ENCODE measurements around the gene UNC50.
"Not testable (repeated sequence)": the region's sequence is repeated elsewhere in the genome, so short reads cannot be mapped to it uniquely, and the experiment has no call there.

UNC50 gene

GRCh38 chr2:98577313-98577712 is 31.1 kb upstream of the UNC50 start:
- DNase-seq, result no peak

DNA sequence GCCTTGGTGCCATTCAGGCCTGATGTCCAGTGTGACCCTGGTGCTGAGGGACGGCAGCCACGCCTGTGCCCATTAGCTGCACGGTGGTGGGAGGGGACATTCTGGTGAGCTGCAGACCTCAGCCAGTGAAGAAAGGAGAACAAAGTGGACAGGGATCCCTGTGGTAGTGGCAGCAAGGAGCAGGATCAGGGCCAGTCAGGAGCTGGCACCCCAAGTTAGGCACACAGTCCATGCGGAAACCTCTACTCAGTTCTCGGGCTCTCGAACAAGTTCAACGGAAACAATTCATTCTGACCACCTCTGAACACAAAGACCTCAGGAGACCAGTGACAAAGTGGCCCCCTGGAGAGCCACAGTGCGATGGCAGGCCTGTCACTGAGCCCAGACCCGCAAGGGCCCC is 30.2 kb upstream of the UNC50 start:
- no peak for DNase-seq

GRCh38 chr2:98579926-98580325 is 28.5 kb upstream of the UNC50 start:
- no peak for DNase-seq

- no peak for DNase-seq
Measured at GRCh38 chr2:98580656-98581284, 27.6 kb upstream of the UNC50 start.

DNA sequence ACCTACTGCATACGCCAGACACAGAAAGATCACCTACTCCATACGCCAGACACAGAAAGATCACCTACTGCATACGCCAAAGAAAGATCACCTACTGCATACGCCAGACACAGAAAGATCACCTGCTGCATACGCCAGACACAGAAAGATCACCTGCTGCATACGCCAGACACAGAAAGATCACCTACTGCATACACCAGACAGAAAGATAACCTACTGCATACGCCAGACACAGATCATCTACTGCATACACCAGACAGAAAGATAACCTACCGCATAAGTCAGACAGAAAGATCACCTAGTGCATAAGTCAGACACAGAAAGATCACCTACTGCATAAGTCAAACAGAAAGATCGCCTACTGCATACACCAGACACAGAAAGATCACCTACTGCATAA is 25.9 kb upstream of the UNC50 start:
- no peak for DNase-seq

GRCh38 chr2:98583276-98583675 is 25.1 kb upstream of the UNC50 start:
- no peak for DNase-seq

DNA sequence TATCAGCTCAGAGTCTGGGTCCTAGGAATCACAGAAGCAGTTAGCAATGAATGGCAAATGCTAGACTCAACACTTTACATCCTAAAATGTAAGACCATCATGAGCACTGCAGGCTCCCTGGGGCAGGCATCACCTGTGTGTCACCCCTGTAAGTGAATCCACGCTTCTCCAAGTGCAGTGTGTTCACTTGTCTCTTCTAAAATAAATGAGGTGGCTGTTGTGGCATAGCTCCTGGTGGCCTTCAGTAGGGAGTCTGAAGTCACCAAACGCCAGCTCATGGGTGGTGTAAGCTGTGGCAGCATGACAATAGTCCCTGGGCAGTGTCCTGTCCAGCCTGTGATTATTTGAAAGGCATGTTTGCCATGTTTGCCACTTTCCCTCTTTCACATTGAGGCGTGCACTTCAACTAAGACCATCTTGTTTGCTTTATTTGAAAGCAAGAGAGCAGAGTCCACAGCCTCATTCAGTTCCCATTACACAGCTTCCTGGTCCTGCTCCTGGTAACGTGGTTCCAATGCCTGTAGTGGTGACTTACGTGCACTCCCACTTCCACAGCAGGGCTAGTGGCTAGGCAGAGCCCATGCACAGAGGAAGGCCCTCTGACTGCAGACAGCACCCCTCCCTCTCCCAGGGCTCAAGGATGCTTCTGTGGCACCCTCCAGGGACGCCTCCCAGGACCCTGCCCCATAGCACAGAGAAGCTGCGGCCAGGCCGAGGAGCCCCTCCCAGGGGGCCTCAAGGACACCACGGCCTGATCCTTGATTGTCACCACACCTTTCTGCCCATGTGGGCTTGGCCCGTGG is 24.4 kb upstream of the UNC50 start:
- DNase-seq, result no peak

GRCh38 chr2:98585386-98585785 is 23.0 kb upstream of the UNC50 start:
- no peak for DNase-seq

GRCh38 chr2:98586551-98587140 is 21.7 kb upstream of the UNC50 start:
- no peak for DNase-seq

GRCh38 chr2:98588880-98589431 is 19.4 kb upstream of the UNC50 start:
- DNase-seq, result no peak

- DNase-seq, result no peak
Measured at GRCh38 chr2:98589489-98589888, 18.9 kb upstream of the UNC50 start.

- no peak for DNase-seq
Measured at GRCh38 chr2:98592565-98592964, 15.8 kb upstream of the UNC50 start.

DNA sequence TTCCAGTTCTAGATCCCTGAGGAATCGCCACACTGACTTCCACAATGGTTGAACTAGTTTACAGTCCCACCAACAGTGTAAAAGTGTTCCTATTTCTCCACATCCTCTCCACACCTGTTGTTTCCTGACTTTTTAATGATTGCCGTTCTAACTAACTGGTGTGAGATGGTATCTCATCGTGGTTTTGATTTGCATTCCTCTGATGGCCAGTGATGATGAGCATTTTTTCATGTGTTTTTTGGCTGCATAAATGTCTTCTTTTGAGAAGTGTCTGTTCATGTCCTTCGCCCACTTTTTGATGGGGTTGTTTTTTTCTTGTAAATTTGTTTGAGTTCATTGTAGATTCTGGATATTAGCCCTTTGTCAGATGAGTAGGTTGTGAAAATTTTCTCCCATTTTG is 13.7 kb upstream of the UNC50 start:
- DNase-seq, result not testable (repeated sequence)

DNA sequence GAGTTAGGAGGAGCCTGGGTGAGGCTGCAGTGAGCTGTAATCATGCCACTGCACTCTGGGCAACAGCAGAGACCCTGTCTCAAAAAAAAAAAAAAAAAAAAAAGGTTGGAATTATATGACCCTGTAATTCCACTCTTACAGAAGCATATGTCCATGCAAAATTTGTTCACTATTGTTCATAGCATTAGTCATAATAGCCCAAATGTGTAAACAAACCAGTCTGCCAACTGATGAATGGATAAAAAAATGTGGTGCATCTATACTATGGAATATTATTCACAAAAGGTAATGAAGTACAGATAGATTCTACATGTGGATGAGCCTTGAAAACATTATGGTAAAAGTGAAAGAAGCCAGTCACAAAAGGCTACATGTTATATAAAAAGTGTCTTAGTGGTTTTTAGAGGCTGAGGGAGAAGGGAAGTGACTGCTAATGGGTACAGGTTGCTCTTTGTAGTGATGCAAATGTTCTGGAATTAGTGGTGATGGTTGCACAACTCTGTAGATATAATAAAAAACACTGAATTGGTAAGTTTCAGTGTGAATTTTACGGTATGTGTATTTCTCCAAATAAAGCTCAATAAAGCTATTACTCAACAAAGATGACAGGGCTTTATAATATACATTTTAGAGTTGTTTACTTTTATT is 9.5 kb upstream of the UNC50 start:
- no peak for DNase-seq

DNA sequence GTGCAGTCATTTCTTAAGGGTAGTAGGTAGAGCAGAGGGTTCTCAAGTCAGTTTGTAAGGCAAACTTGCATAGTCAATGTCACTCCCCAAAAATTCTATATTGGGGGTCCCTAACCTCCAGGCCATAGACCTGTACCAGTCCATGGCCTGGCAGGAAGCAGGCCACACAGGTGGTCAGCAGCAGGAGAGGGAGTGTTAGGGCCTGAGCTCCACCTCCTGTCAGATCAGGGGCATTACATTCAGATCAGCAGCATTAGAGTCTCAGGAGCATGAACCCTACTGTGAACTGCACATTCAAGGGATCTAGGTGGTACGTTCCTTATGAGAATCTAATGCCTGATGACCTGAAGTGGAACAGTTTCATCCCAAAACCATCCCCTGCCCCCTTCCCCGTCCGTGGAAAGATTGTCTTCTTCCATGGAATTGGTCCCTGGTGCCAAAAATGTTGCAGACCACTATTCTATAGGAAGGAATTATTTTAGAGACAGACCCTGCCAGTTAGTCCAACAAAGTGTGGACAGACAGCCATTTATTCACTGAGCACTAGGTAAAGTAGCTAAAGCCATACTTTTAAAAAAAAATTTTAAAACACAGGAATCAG is 6.8 kb upstream of the UNC50 start:
- DNase-seq, result peak; percentile 3

DNA sequence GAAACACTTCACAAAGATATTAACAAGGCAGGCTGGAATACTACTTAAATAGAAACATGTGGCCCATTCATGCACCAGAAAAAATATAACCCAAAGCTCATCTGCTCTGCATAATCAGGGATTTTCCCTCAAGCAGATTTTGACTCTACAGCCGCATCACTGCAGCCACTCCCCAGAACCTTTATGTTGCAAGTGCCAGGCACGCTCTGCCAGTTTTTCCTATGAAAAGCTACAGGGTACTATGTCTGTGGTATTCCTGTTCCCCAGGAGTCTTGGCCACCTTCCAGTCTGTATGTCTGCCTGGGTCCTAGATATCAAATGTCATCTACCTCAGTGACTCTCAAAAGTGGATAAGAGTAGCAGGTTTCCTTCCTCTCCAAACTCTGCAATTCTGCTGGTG is 3.8 kb upstream of the UNC50 start:
- DNase-seq, result no peak

DNA sequence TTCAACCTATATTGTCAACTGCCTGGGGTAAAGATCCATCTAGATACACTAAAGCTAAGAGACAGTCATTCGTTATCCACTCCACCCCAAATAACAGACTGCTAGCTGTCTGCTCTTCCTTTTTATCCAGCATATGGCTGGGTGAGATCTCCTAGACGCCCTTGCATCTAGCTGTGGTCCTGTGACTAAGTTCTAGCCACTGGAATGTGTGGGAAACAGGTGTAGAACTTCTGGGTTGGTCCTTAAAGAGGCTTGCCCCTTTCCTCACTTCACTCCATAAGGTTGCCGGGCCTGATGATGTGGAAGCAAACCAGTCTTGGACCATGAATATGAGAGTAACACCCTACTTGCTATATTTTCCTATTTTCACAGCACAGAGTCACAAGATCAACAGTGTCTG is 3.3 kb upstream of the UNC50 start:
- no peak for DNase-seq

- no peak for DNase-seq
Measured at GRCh38 chr2:98606431-98606830, 2.0 kb upstream of the UNC50 start.

DNA sequence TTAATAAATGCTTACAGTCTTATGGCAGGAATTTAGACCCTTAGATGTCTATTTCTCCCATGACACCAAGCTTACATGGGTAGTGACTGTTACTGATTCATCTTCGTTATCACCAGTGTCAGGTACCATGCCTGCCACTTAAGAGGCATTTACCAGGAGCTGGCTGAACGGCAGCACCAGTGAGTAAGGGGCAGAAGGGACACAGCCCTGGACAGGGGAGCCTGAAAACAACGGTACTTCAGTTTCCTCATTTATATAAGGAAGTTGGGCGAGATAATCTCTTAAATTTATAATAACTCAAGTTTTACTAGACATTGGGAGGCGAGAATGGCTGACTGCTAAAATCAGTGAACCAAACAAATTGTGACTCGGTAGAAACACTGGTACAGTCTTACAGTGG is 1.3 kb upstream of the UNC50 start:
- no peak for DNase-seq

DNA sequence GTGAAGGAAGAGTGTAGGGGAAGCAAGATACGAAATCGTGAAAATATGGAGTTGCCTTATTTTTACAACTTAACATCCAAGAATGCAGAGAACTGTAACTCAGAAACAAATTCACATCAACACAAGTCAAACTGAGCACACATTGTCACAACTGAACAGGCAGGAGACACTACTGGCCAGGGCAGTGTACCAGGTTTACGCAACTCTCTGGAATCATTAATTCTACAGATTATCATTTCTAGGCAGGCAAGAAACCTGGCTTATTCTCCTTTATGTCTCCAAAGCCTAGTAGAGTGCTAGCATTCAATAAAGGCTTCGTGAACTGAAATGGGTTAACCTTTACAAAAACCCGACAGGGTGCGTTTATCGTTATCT is 661 bp upstream of the UNC50 start:
- DNase-seq, result no peak

GRCh38 chr2:98608962-98609604 is 694 bp downstream of the UNC50 start:
- DNase-seq, result no peak

GRCh38 chr2:98614024-98614739 is 5.8 kb downstream of the UNC50 start:
- no peak for DNase-seq
